Measurements from ENCODE around the gene KLF11. TPM values are rescaled to one million over a fixed set of nuclear protein-coding genes. Genes with fewer than 3 reads are reported as not detected.
A peak's percentile ranks its signal among the peaks of the same experiment; 100 is the strongest.

KLF11 gene
- polyA plus RNA-seq, 2 of the 4 experiments (the other 2 are of a cell fraction) = 2.8 to 8.2 TPM

GRCh38 chr2:10016001-10016801 is 27.1 kb upstream of the KLF11 start:
- FAIRE-seq = no peak
- Histone ChIP-seq H3K4me1 (no peaks in the 10 kb centered on the region), H3K27ac (no peak overlapping the region), H3K4me2 (no peak overlapping the region), H3K9me3 (peaks cover 12% of the 10 kb centered on the region; the same call in 2 of the 3 replicates), H3K4me3 (no peak overlapping the region)
- ChIA-PET POLR2A (no interaction called here), CTCF (interaction anchor here (0.7 to 1.6 kb wide), 6 partner anchors 9 to 260 kb away, joined by 3 to 5 read pairs (median 4); no protein-coding TSS in a partner anchor)
- 80% methylated on average over 35 of the region's 35 CpGs for WGBS (ENCODE audit: missing lambda C conversion rate)
- peak in 1 of 2 experiments; percentile 35; a peak in 3 of 6 replicates for ATAC-seq
- DNase-seq (ENCODE audit: low read depth in 1 of 2, low spot score in 1 of 2) = no peak
- no peak for TF ChIP-seq ZNF302 (CRISPR knock-in tag; IDR thresholded peaks at IDR 0.05)
- TF ChIP-seq HDAC2 (IDR thresholded peaks at IDR 0.05) = no peak
- no peak for TF ChIP-seq ZSCAN20 (CRISPR knock-in tag; IDR thresholded peaks at IDR 0.05)
- no peak for TF ChIP-seq E2F6 (IDR thresholded peaks at IDR 0.05; ENCODE audit: borderline replicate concordance, low read depth)
- TF ChIP-seq EHF (CRISPR knock-in tag; IDR thresholded peaks at IDR 0.05) = no peak
- TF ChIP-seq HMGXB4 (CRISPR knock-in tag; IDR thresholded peaks at IDR 0.05; ENCODE audit: borderline replicate concordance) = no peak
- TF ChIP-seq EP300 (IDR thresholded peaks at IDR 0.05) = no peak
- TF ChIP-seq HEYL (CRISPR knock-in tag; IDR thresholded peaks at IDR 0.05) = no peak
- TF ChIP-seq EHMT2 (IDR thresholded peaks at IDR 0.05; ENCODE audit: low read depth) = no peak
- no peak for TF ChIP-seq CEBPB (IDR thresholded peaks at IDR 0.05)
- no peak for TF ChIP-seq MAZ (IDR thresholded peaks at IDR 0.05; ENCODE audit: borderline replicate concordance, low read depth, low read length)
- no peak for TF ChIP-seq KDM5A (IDR thresholded peaks at IDR 0.05)
- no peak for TF ChIP-seq FOSL2 (IDR thresholded peaks at IDR 0.05)
- no peak for TF ChIP-seq FOSL2 (CRISPR knock-in tag; IDR thresholded peaks at IDR 0.05)
- TF ChIP-seq, protein P1, sequence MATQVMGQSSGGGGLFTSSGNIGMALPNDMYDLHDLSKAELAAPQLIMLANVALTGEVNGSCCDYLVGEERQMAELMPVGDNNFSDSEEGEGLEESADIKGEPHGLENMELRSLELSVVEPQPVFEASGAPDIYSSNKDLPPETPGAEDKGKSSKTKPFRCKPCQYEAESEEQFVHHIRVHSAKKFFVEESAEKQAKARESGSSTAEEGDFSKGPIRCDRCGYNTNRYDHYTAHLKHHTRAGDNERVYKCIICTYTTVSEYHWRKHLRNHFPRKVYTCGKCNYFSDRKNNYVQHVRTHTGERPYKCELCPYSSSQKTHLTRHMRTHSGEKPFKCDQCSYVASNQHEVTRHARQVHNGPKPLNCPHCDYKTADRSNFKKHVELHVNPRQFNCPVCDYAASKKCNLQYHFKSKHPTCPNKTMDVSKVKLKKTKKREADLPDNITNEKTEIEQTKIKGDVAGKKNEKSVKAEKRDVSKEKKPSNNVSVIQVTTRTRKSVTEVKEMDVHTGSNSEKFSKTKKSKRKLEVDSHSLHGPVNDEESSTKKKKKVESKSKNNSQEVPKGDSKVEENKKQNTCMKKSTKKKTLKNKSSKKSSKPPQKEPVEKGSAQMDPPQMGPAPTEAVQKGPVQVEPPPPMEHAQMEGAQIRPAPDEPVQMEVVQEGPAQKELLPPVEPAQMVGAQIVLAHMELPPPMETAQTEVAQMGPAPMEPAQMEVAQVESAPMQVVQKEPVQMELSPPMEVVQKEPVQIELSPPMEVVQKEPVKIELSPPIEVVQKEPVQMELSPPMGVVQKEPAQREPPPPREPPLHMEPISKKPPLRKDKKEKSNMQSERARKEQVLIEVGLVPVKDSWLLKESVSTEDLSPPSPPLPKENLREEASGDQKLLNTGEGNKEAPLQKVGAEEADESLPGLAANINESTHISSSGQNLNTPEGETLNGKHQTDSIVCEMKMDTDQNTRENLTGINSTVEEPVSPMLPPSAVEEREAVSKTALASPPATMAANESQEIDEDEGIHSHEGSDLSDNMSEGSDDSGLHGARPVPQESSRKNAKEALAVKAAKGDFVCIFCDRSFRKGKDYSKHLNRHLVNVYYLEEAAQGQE (IDR thresholded peaks at IDR 0.05) = no peak
- TF ChIP-seq NFE2L2 (conservative IDR thresholded peaks at IDR 0.05; ENCODE audit: low read length) = no peak
- TF ChIP-seq, protein P2, sequence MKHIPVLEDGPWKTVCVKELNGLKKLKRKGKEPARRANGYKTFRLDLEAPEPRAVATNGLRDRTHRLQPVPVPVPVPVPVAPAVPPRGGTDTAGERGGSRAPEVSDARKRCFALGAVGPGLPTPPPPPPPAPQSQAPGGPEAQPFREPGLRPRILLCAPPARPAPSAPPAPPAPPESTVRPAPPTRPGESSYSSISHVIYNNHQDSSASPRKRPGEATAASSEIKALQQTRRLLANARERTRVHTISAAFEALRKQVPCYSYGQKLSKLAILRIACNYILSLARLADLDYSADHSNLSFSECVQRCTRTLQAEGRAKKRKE (CRISPR knock-in tag; IDR thresholded peaks at IDR 0.05; ENCODE audit: low read depth) = no peak
- TF ChIP-seq BHLHE40 (IDR thresholded peaks at IDR 0.05; ENCODE audit: low read depth, low read length) = no peak
- no peak for TF ChIP-seq ZFP36 (IDR thresholded peaks at IDR 0.05; ENCODE audit: borderline replicate concordance, partially characterized antibody)
